ENCODE measurements around the gene FAM229B.
A peak's percentile ranks its signal among the peaks of the same experiment; 100 is the strongest.
"Not testable (repeated sequence)": the region's sequence is repeated elsewhere in the genome, so short reads cannot be mapped to it uniquely, and the experiment has no call there.

The FAM229B gene

GRCh38 chr6:112087136-112087911, at the start of gene FAM229B, which contains the start of gene TUBE1:
FAM229B (plus strand) TSS chr6:112087591; CDS start chr6:112099284, 11,693 bp downstream.
TUBE1 (minus strand) TSS chr6:112087482; CDS start chr6:112087434, 48 bp downstream.
- peak; percentile 97 for DNase-seq (ENCODE audit: low read depth)

DNA sequence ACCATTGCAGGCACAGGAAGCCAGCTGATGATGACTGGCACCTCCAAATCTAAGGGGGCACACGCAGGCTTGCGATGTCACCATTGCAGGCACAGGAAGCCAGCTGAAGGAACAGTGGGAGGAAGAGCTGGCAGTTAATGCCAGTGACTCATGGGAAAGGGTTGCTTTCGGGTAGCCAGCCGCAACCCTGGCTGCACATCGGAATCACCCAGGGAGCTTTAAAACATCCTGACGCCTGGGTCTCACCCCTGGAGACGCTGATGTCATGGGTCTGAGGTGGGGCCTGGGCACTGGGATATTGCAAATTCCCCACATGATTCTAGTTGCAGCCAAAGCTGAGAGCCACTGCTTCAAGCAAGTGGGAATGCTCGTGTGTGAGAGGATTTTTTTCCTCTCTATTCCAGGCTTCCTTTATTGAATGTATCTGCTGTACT, 49.6 kb upstream of the FAM229B start:
- DNase-seq (ENCODE audit: low read depth) = peak; percentile 67

GRCh38 chr6:112038268-112038667, 49.1 kb upstream of the FAM229B start:
- no peak for DNase-seq (ENCODE audit: low read depth)

DNA sequence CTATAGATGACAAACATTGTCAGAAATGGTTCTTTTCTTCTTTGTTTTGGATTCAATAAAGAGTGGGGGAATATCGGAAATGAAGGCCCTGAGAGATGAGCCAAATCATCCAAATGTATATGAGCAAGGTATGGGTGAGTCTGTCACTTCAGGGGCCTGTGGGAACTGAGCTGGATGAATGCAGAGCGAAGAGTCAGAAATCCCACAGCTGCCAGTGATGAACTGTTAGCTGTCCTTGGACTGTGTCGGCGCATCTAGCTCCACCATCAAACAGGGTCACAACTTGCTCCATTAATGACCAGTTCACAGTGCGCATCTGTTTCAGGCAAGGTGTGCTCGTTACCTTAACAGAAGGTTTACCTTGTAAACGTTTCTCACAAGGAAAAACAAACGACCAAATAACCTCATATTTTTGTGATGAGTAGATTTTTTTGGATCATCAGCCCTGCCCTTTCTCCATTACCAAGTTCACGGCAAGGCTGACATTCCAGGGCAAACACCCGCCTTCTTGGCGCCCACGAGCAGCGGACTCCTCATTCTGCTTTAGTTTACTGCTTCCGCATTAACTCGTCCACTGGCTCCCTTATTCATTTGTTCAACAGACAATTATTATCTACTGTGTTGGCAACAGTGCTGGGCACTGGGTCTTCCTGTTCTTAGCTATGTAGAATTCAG, 48.5 kb upstream of the FAM229B start:
- no peak for DNase-seq (ENCODE audit: low read depth)

GRCh38 chr6:112039431-112039770, 48.0 kb upstream of the FAM229B start:
- no peak for DNase-seq (ENCODE audit: low read depth)

DNA sequence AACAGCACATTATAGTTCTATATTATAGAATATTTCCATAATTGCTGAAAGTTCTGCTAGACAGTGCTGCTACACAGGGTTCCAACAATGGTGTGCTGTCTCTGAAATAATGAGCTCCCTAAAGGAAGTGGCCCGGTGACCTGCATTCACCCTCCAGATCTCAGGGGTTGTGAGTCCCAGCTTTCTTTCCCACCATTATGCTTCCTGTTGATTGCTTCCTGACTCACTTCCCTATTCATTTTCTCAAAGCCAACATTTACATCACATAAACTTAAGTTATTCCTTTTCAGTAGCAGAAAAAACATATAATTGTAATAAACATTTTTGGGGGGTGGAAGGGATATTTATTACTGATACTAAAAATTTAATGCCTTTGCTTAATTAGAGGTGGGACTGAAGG, 46.4 kb upstream of the FAM229B start:
- no peak for DNase-seq (ENCODE audit: low read depth)

GRCh38 chr6:112041535-112041934, 45.9 kb upstream of the FAM229B start:
- no peak for DNase-seq (ENCODE audit: low read depth)

- peak; percentile 69 for DNase-seq (ENCODE audit: low read depth)
Observed at GRCh38 chr6:112043032-112044007, 44.1 kb upstream of the FAM229B start.

GRCh38 chr6:112044196-112044595, 43.2 kb upstream of the FAM229B start:
- no peak for DNase-seq (ENCODE audit: low read depth)

- peak; percentile 86 for DNase-seq (ENCODE audit: low read depth)
Observed at GRCh38 chr6:112044856-112045255, 42.5 kb upstream of the FAM229B start.

- not testable (repeated sequence) for DNase-seq (ENCODE audit: low read depth)
Observed at GRCh38 chr6:112047523-112047922, 39.9 kb upstream of the FAM229B start.

GRCh38 chr6:112049026-112049799, 38.2 kb upstream of the FAM229B start:
- DNase-seq (ENCODE audit: low read depth) = no peak

- DNase-seq (ENCODE audit: low read depth) = no peak
Observed at GRCh38 chr6:112049996-112050395, 37.4 kb upstream of the FAM229B start.

- DNase-seq (ENCODE audit: low read depth) = no peak
Observed at GRCh38 chr6:112050429-112050828, 37.0 kb upstream of the FAM229B start.

DNA sequence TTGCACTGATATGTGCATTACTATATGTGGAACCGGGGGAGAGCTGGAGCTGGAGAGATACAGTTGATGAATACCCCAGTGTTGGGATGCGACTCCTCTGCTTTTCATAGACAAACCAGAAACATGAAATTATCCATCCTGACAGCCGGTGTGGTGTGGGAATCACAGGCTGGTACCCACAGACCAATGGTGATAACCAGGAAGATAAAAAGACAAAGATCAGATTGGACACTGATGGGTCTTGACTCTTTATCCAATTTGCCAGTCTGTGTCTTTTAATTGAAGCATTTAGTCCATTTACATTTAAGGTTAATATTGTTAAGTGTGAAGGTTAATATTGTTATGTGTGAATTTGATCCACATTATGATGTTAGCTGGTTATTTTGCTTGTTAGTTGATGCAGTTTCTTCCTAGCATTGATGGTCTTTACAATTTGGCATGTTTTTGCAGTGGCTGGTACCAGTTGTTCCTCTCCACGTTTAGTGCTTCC, 36.1 kb upstream of the FAM229B start:
- not testable (repeated sequence) for DNase-seq (ENCODE audit: low read depth)

- DNase-seq (ENCODE audit: low read depth) = no peak
Observed at GRCh38 chr6:112054001-112054400, 33.4 kb upstream of the FAM229B start, which contains the start of gene CCN6. CCN6 (plus strand) TSS chr6:112054104; CDS start chr6:112054358, 254 bp downstream.

GRCh38 chr6:112054555-112055190, 32.7 kb upstream of the FAM229B start:
- DNase-seq (ENCODE audit: low read depth) = no peak

DNA sequence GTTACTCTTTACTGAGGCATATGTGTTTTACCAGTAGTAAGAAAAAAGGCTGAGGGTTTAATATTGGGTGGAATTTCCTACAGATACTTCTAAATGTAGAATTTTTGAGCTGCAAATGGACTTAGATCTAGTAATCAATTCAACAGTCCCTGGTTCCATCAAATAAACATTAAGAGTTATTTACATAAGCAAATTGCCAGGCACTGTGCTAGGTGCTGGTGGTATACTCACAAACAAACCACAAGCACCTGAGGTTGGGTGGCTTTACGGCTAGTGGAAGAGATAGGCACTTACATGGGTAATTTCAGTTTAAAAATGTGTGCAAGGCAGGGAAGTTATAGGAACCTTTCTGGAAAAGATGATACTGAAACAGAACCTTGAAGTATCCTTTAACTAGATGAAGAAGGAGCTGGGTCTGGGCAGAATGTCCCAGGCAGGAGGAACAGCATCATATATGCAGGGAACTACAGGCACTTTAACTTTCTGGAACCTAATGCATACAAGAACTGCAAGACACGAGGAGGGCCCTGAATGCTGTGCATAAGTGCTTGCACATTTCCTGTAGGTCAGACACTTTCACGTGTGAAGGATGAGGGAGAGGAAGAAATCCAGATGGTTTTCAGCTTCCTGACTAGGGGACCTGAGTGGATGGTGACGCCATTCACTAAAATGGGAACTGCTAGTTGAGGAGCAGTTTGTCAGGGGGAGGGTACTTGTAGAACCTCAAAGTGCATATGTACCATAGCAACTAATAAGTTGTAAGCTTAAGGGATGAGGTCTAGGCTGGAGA, 29.0 kb upstream of the FAM229B start:
- DNase-seq (ENCODE audit: low read depth) = no peak

- no peak for DNase-seq (ENCODE audit: low read depth)
Observed at GRCh38 chr6:112061605-112062004, 25.8 kb upstream of the FAM229B start.

GRCh38 chr6:112062966-112063365, 24.4 kb upstream of the FAM229B start:
- DNase-seq (ENCODE audit: low read depth) = no peak
